HG03280 (cell line): ENCODE measurements around the gene SNCG.
"Not testable (repeated sequence)": the region's sequence is repeated elsewhere in the genome, so short reads cannot be mapped to it uniquely, and the experiment has no call there.

Experiments
- ATAC-seq: cut with Tn5 transposase; IDR thresholded peaks from one replicate; pipeline ENCODE4 v1.9.1; 2021; ENCODE audit warnings: mild to moderate bottlenecking, moderate library complexity; ENCODE audit not compliant: unreplicated experiment

SNCG gene

DNA sequence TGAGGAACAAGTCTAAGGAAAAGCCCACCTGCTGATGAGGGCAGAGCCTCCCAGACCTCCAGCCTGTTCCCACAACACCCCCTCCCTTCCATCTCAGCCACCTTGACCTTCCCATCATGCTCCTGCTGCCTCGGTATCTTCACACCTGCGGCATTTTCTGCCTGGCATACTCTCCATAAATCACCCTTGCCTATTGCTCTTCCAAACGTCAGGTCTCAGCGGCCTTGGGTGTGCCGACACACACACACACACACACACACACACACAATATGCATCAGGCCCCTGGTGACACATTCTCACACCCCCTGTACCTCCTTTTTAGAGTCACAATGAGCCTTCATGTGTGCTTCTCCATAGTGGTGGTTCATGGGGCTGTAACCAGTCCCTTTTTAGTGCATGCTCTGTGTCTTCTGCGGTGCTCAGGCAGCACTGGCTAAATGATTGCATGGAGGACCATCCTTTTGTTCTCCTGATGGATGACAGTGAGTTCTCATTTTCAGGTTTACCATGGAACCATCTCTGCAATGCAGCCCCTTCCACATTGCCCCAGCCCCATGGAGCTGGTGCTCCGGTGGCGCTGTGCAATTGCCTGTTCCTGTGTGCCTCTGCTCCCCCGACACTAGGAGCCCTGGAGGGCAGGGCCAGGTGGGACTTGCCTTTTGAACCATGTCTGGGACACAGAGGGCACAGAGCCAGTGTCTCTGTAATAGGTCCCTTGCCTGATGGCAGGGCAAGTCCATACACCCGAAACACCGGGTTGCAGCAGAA is 14.4 kb downstream of the SNCG start:
- no peak for ATAC-seq

DNA sequence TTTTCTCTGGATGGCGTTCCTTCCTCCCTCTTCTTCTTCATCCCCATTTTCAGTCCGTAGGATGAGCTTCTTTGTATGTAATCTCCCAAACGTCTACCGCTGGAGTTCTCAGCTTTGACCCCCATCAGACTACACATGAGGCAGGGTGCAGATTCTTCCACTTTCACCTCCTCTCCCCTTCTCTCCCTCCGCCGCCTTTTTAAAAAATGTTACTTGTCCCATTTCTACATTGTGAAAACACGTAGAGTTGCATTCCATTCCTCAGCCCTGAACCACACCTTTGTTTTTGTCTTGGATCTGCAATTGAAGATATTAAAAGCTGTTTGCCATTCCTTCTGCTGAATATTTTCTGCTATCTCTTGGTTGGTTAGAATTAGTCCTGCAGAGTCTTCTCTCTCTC is 16.1 kb downstream of the SNCG start:
- no peak for ATAC-seq

GRCh38 chr10:86976362-86977056 is 18.1 kb downstream of the SNCG start:
- no peak for ATAC-seq

DNA sequence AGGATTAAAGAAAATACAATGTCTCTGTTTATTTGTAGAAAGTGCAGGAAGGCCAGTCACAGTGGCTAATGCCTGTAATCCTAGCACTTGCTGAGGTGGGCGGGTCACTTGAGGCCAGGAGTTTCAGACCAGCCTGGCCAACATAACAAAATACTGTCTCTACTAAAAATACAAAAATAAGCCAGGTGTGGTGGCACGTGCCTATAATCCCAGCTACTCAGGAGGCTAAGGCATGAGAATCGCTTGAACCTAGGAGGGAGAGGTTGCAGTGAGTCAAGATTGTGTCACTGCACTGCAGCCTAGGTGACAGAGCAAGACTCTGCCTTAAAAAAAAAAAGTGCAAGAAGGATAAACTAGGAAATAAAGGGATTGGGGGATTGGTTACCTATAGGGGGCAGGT is 20.1 kb downstream of the SNCG start:
- ATAC-seq: not testable (repeated sequence)

DNA sequence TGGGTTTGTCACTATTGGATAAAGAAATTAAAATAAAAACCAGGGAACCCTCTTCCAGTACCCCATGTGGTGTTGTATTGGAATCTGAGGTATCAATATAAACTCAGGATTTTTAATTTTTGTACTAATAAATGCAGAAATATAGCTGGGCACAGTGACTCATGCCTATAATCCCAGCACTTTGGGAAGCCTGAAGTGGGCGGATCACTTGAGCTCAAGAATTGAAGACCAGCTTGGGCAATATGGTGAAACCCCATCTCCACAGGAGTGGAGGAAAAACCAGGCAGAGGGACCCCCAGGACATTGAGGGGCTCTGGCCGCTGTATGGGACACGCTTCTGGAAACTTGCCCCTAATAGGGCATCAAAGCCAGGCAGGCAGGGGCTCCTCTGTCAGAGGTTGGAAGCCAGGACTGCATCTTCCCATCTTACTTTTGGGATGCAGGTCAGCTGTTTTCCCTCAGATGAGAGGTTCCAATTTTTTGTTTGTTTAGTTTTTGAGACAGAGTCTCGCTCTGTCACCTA is 21.0 kb downstream of the SNCG start:
- ATAC-seq: no peak

GRCh38 chr10:86979977-86980448 is 21.6 kb downstream of the SNCG start:
- no peak for ATAC-seq

DNA sequence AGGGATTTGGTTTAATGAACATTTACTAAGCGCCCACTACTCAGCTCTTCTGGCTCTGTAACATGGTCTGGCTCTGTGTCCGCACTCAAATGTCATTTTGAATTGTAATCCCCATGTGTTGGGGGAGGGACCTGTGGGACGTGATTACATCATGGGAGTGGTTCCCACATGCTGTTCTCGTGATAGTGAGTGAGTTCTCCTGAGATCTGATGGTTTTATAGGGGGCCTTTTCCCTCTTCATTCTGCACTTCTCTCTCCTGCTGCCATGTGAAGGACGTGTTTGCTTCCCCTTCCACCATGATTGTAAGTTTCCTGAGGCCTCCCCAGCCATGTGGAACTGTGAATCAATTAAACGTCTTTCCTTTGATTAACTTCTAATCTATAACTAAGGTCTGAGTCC is 22.6 kb downstream of the SNCG start:
- not testable (repeated sequence) for ATAC-seq

- ATAC-seq: no peak
Observed at GRCh38 chr10:86981716-86982115, 23.3 kb downstream of the SNCG start.

DNA sequence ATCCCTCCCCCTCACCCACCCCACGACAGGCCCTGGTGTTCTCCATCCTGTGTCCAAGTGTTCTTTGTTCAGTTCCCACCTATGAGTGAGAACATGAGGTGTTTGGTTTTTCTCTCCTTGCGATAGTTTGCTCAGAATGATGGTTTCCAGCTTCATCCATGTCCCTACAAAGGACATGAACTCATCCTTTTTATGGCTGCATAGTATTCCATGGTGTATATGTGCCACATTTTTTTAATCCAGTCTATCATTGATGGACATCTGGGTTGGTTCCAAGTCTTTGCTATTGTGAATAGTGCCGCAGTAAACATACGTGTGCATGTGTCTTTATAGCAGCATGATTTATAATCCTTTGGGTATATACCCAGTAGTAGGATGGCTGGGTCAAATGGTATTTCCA is 26.1 kb downstream of the SNCG start:
- ATAC-seq: not testable (repeated sequence)

- ATAC-seq: no peak
Observed at GRCh38 chr10:86988520-86988919, 30.1 kb downstream of the SNCG start.

- ATAC-seq: not testable (repeated sequence)
Observed at GRCh38 chr10:86991362-86991761, 33.0 kb downstream of the SNCG start.

DNA sequence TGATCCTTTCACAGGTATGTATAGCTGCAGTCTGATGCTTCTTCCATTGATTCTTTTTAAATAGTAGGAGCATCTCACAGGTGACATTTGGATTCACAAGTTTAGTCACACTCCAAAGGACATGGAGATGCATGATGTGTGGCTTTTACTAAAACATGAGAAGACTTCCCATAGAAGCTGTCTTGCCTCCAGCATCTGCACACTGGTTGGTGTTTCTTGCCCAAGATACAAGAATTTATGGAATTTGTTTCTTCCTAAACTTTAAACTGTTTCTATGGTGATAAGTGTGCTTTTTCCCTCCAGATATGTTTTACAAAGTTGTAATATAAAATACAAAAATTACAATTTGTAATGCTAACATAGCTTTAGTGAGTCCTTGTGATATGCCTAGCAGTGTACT is 34.1 kb downstream of the SNCG start:
- no peak for ATAC-seq

- ATAC-seq: no peak
Observed at GRCh38 chr10:86992929-86993328, 34.5 kb downstream of the SNCG start.

DNA sequence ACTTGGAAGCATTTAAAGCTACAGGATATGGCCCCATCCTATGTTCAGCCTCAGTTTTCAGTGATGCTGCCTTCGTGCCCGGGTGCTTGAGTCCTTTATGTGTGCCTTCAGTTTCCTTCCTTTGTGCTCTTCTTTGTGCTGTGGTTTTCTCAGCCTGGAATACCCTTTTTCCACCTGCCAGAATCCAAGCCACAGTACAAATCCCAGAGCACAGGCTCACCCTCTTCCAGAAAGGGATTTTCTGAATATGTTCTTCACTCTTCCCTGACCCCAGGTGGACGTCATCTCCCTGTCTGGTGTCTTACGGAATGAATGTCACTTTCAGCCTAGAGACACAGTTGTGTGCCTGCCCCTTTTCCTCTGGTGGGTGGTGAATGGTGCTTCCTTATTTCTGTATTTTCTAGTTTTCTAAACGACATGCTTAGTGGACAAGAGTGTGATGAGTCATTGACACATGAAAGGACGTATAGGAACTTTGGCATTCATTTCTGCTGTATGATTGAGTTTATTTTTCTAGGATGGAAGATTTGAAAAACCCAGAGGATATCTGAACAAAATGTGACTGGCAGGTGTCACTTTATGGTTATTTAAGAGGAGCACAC is 41.5 kb downstream of the SNCG start:
- ATAC-seq: not testable (repeated sequence)

GRCh38 chr10:87000491-87000890 is 42.1 kb downstream of the SNCG start:
- no peak for ATAC-seq

- ATAC-seq: not testable (repeated sequence)
Observed at GRCh38 chr10:87007124-87007523, 48.7 kb downstream of the SNCG start.

DNA sequence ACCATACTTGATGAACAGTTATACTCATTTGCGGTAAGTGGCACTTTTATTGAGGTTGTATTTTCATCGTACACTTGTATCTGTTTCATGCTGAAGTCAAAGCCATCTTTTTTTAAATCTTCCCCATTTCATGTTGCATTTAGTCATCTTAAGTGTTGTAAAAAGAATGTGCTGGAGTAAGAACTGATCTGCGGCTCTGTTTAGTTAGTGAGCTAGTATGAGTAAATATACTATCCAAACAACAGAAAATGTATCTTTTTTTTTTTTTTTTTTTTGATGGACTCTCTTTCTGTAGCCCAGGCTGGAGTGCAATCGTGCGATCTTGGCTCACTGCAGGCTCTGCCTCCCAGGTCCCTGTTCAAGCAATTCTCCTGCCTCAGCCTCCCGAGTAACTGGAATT is 49.3 kb downstream of the SNCG start:
- not testable (repeated sequence) for ATAC-seq

GRCh38 chr10:87008303-87008702 is 49.9 kb downstream of the SNCG start:
- not testable (repeated sequence) for ATAC-seq

- ATAC-seq: not testable (repeated sequence)
Observed at GRCh38 chr10:87009134-87009696, 50.8 kb downstream of the SNCG start.
